CD14-positive monocyte (primary cell): ENCODE data around the gene RABEPK. TPM values are rescaled to one million over a fixed set of nuclear protein-coding genes. Genes with fewer than 3 reads are reported as not detected.

ENCODE experiments used
- DNase-seq, 3 donors: peaks; one replicate each; pipeline ENCODE4 v3.0.0-alpha.2; 2011 to 2022
- H2AFZ ChIP-seq: 2 replicates; pipeline ENCODE4 v1.6.0; 2012; ENCODE audit warnings: mild to moderate bottlenecking, low read depth, low read length, inconsistent platforms; ENCODE audit not compliant: insufficient read depth, poor library complexity, severe bottlenecking
- H3K27ac ChIP-seq, 2 donors: 1 replicate in 1 of 2; 2 replicates in 1 of 2; pipeline ENCODE4 v1.5.1; 2012 to 2013; ENCODE audit warnings: low read length in 2 of 2, control low read depth in 1 of 2, inconsistent platforms in 1 of 2, low read depth in 1 of 2, mild to moderate bottlenecking in 1 of 2
- H3K27me3 ChIP-seq, 2 donors: one replicate each; pipeline versions ENCODE4 v1.6.0 to v1.6.1; 2011 to 2013; ENCODE audit warnings: low read length in 2 of 2; ENCODE audit not compliant: control insufficient read depth in 2 of 2, insufficient read depth in 2 of 2
- H3K36me3 ChIP-seq, 2 donors: replicated peaks in 1 of 2; 1 replicate in 1 of 2; 2 replicates in 1 of 2; pipeline versions ENCODE4 v1.5.1 to v1.6.1; 2012 to 2013; ENCODE audit warnings: low read length in 2 of 2, control low read depth in 1 of 2, inconsistent platforms in 1 of 2, mild to moderate bottlenecking in 1 of 2; ENCODE audit not compliant: insufficient read depth in 2 of 2, control insufficient read depth in 1 of 2
- H3K4me1 ChIP-seq, 2 donors: 1 replicate in 1 of 2; 2 replicates in 1 of 2; pipeline versions ENCODE4 v1.5.1 to v1.6.1; 2012 to 2013; ENCODE audit warnings: low read length in 2 of 2, control low read depth in 1 of 2, inconsistent platforms in 1 of 2, mild to moderate bottlenecking in 1 of 2, moderate library complexity in 1 of 2; ENCODE audit not compliant: insufficient read depth in 2 of 2, control insufficient read depth in 1 of 2
- H3K4me2 ChIP-seq: replicated peaks from 2 replicates; pipeline ENCODE3; 2012; ENCODE audit warnings: low read length, moderate library complexity, mild to moderate bottlenecking; ENCODE audit not compliant: poor library complexity, severe bottlenecking; ENCODE audit errors: extremely low read depth
- H3K4me3 ChIP-seq, 3 experiments: fragments of 200-600 bp in 1 of 3; sonication (generic) in 1 of 3; replicated peaks in 1 of 3; 1 replicate in 2 of 3; 2 replicates in 1 of 3; pipeline ENCODE4 v1.5.1; 2011 to 2013; ENCODE audit warnings: low read length in 3 of 3, mild to moderate bottlenecking in 3 of 3, control low read depth in 2 of 3, low read depth in 2 of 3, inconsistent platforms in 1 of 3, moderate library complexity in 1 of 3
- H3K79me2 ChIP-seq: 2 replicates; pipeline ENCODE4 v1.6.0; 2012; ENCODE audit warnings: mild to moderate bottlenecking, control low read depth, inconsistent platforms, low read length, moderate library complexity; ENCODE audit not compliant: insufficient read depth
- H3K9ac ChIP-seq: 2 replicates; pipeline ENCODE4 v1.6.0; 2017; ENCODE audit warnings: low read length, mild to moderate bottlenecking; ENCODE audit not compliant: insufficient read depth, poor library complexity, severe bottlenecking
- H3K9me3 ChIP-seq, 2 donors: replicated peaks in 1 of 2; 1 replicate in 1 of 2; 2 replicates in 1 of 2; pipeline versions ENCODE4 v1.5.1 to v1.6.1; 2012 to 2013; ENCODE audit warnings: low read length in 2 of 2, control low read depth in 1 of 2; ENCODE audit not compliant: control insufficient read depth in 1 of 2, insufficient read depth in 1 of 2
- H4K20me1 ChIP-seq: 2 replicates; pipeline ENCODE4 v1.6.0; 2012; ENCODE audit warnings: mild to moderate bottlenecking, low read length, control low read depth, moderate library complexity; ENCODE audit not compliant: insufficient read depth
- H3K27ac Mint-ChIP-seq, 7 donors: one replicate each; pipeline ENCODE4 v1.8.0; 2020; ENCODE audit warnings: mild to moderate bottlenecking in 7 of 7, mixed read lengths in 7 of 7, moderate library complexity in 6 of 7, inconsistent platforms in 2 of 7
- H3K27me3 Mint-ChIP-seq, 3 donors: one replicate each; pipeline ENCODE4 v1.8.0; 2021 to 2022; ENCODE audit warnings: low read depth in 3 of 3, mild to moderate bottlenecking in 3 of 3, mixed read lengths in 3 of 3, moderate library complexity in 3 of 3, inconsistent platforms in 1 of 3
- H3K36me3 Mint-ChIP-seq, 2 donors: one replicate each; pipeline ENCODE4 v1.8.0; 2020; ENCODE audit warnings: mixed read lengths in 2 of 2, inconsistent platforms in 1 of 2, mild to moderate bottlenecking in 1 of 2
- H3K4me1 Mint-ChIP-seq: one replicate; pipeline ENCODE4 v1.8.0; 2020; ENCODE audit warnings: mild to moderate bottlenecking, mixed read lengths
- H3K4me3 Mint-ChIP-seq, 2 donors: one replicate each; pipeline ENCODE4 v1.8.0; 2020; ENCODE audit warnings: mild to moderate bottlenecking in 2 of 2, mixed read lengths in 2 of 2, moderate library complexity in 1 of 2
- H3K9me3 Mint-ChIP-seq, 7 donors: one replicate each; pipeline ENCODE4 v1.8.0; 2020 to 2022; ENCODE audit warnings: mixed read lengths in 7 of 7, mild to moderate bottlenecking in 6 of 7, moderate library complexity in 6 of 7, inconsistent platforms in 2 of 7
- CTCF ChIP-seq: fragments of 200-600 bp; IDR thresholded peaks from one replicate; pipeline ENCODE4 v1.8.0; 2022; ENCODE audit warnings: antibody characterized with exemption, mild to moderate bottlenecking
- WGBS: methylation state at CpG from one replicate; pipeline ENCODE4 v1.1.5; 2013; ENCODE audit warnings: missing lambda C conversion rate; ENCODE audit not compliant: insufficient coverage; 5-methylcytosine and 5-hydroxymethylcytosine counted together
- intact Hi-C, 2 donors: fragments of 100-400 bp; cut with micrococcal nuclease; formaldehyde crosslinking; loops; one replicate each; pipeline versions ENCODE4 v1.15.0 to v1.15.1; 2023
- polyA plus RNA-seq, 3 donors: library from polyadenylated mRNA; depleted of rRNA in 1 of 3; unstranded in 2 of 3; stranded (reverse) in 1 of 3; fragments of 300-500 nt in 2 of 3; fragments of >200 nt in 1 of 3; fragmentation: Illumina TruSeq in 2 of 3; gene quantifications; 1 replicate in 2 of 3; 2 replicates in 1 of 3; pipeline ENCODE4 v1.2.3, GENCODE V29; 2012 to 2021

RABEPK gene
- polyA plus RNA-seq, 3 donors = 9.5 to 18.5 (median 17.5) TPM

- H3K4me3 Mint-ChIP-seq = peak overlapping the region; percentile 18 to 47
- H3K9me3 Mint-ChIP-seq = no peaks in the 10 kb centered on the region
- Histone ChIP-seq H3K4me2 (peak overlapping the region; percentile 34), H2AFZ (no peak overlapping the region), H4K20me1 (peaks cover 74% of the 10 kb centered on the region), H3K36me3 (peaks cover 26 to 42% of the 10 kb centered on the region in 2 donors), H3K27ac (peak overlapping the region in 1 of 2 donors; percentile 71), H3K9ac (no peak overlapping the region), H3K9me3 (no peaks in the 10 kb centered on the region), H3K4me3 (peak overlapping the region in 1 of 3 experiments; percentile 32), H3K4me1 (peaks cover 11 to 15% of the 10 kb centered on the region in 2 donors), H3K27me3 (no peaks in the 10 kb centered on the region), H3K79me2 (peaks cover 91% of the 10 kb centered on the region)
- intact Hi-C loops = no loop called here
- H3K27ac Mint-ChIP-seq = peak overlapping the region in 6 of 7 donors; percentile 40 to 87 (median 56)
- TF ChIP-seq CTCF = no peak
- H3K27me3 Mint-ChIP-seq = peaks cover 0 to 2% (median 0%) of the 10 kb centered on the region in 3 donors
- H3K36me3 Mint-ChIP-seq = peaks cover 31 to 51% of the 10 kb centered on the region in 2 donors
- peak in 1 of 3 donors; percentile 12 for DNase-seq
- peaks cover 17% of the 10 kb centered on the region for H3K4me1 Mint-ChIP-seq
- 14% methylated on average over 5 of the region's 6 CpGs for WGBS
These were observed 28.1 kb upstream of the RABEPK start for GRCh38 chr9:125172031-125172755.

- H3K4me1 Mint-ChIP-seq = peaks cover 17% of the 10 kb centered on the region
- TF ChIP-seq CTCF = no peak
- H3K4me2 ChIP-seq = no peak overlapping the region
- no peak overlapping the region for H3K4me3 Mint-ChIP-seq
- no peaks in the 10 kb centered on the region for H3K9me3 Mint-ChIP-seq
- peaks cover 17 to 19% of the 10 kb centered on the region in 2 donors for H3K36me3 Mint-ChIP-seq
- no peak overlapping the region for H2AFZ ChIP-seq
- peaks cover 11 to 15% of the 10 kb centered on the region in 2 donors for H3K4me1 ChIP-seq
- H3K27ac ChIP-seq = no peak overlapping the region
- peak overlapping the region in 4 of 7 donors; percentile 4 to 36 (median 24) for H3K27ac Mint-ChIP-seq
- H3K9me3 ChIP-seq = no peaks in the 10 kb centered on the region
- no peaks in the 10 kb centered on the region for H3K27me3 ChIP-seq
- H3K4me3 ChIP-seq = no peak overlapping the region
- no peak overlapping the region for H3K9ac ChIP-seq
- peaks cover 100% of the 10 kb centered on the region for H4K20me1 ChIP-seq
- intact Hi-C loops = no loop called here
- 100% methylated on average over 2 of the region's 3 CpGs for WGBS
- peaks cover 100% of the 10 kb centered on the region for H3K79me2 ChIP-seq
- no peak for DNase-seq
- H3K27me3 Mint-ChIP-seq = peaks cover 0 to 4% (median 2%) of the 10 kb centered on the region in 3 donors
- H3K36me3 ChIP-seq = peaks cover 0 to 16% of the 10 kb centered on the region in 2 donors
These were observed 23.7 kb upstream of the RABEPK start for GRCh38 chr9:125176636-125177035.
